ENCODE measurements around the gene ADCY1. TPM values are rescaled to one million over a fixed set of nuclear protein-coding genes. Genes with fewer than 3 reads are reported as not detected.
A peak's percentile ranks its signal among the peaks of the same experiment; 100 is the strongest.

ADCY1 gene
- total RNA-seq, 1 donor from 2014 or later = 0.05 TPM

DNA sequence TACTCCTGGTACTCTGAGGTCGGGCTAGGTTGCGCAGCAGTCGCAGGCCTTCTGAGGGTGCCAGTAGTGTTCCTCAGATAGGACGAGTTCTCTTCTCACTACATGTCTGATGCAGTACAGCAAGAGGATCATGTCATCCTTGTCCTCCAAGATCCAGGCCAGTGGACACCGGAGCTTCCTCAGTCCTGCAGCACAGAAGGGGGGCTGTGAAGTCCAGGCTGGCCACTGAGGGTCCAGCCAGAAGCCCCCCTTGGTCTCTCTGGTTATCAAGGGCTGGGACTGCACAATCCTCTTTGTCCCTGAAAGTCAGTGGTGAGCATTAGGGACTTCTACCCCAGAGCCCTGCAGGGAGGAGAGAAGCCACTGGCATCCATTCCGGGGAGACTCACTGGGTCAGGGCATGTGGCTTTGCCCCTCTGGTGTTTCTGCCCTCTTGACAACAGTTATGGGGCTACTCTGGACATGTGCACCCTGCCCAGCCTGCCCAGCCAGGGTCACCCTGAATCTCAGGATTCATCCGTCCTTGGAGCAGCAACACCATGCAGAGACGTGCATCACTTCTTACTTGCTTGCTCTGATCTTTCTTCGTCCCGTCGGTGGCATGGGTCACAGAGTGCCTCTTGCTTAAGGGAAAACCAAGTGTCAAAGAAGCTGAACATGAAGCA lies 125.7 kb downstream of the ADCY1 start:
- Mint-ChIP-seq H3K27ac (ENCODE audit: unreplicated experiment) (no peak overlapping the region), H3K36me3 (ENCODE audit: unreplicated experiment) (no peaks in the 10 kb centered on the region), H3K4me1 (ENCODE audit: unreplicated experiment) (no peaks in the 10 kb centered on the region), H3K27me3 (ENCODE audit: unreplicated experiment) (peaks cover 15% of the 10 kb centered on the region), H3K4me3 (ENCODE audit: unreplicated experiment) (no peak overlapping the region), H3K9me3 (ENCODE audit: unreplicated experiment) (no peaks in the 10 kb centered on the region)
- no peak for TF ChIP-seq CTCF (IDR thresholded peaks at IDR 0.05)
- peak; percentile 65 for DNase-seq (ENCODE audit: extremely low spot score, unreplicated experiment)

- no peaks in the 10 kb centered on the region for H3K36me3 Mint-ChIP-seq (ENCODE audit: unreplicated experiment)
- no peak overlapping the region for H3K4me3 Mint-ChIP-seq (ENCODE audit: unreplicated experiment)
- peak; percentile 64 for DNase-seq (ENCODE audit: extremely low spot score, unreplicated experiment)
- TF ChIP-seq CTCF (IDR thresholded peaks at IDR 0.05) = no peak
- H3K9me3 Mint-ChIP-seq (ENCODE audit: unreplicated experiment) = no peaks in the 10 kb centered on the region
- H3K27me3 Mint-ChIP-seq (ENCODE audit: unreplicated experiment) = peaks cover 15% of the 10 kb centered on the region
- H3K4me1 Mint-ChIP-seq (ENCODE audit: unreplicated experiment) = no peaks in the 10 kb centered on the region
- no peak overlapping the region for H3K27ac Mint-ChIP-seq (ENCODE audit: unreplicated experiment)
Measured at GRCh38 chr7:45700556-45700955, 126.4 kb downstream of the ADCY1 start.

- Mint-ChIP-seq H3K36me3 (ENCODE audit: unreplicated experiment) (no peaks in the 10 kb centered on the region), H3K27me3 (ENCODE audit: unreplicated experiment) (peaks cover 26% of the 10 kb centered on the region), H3K27ac (ENCODE audit: unreplicated experiment) (no peak overlapping the region), H3K4me3 (ENCODE audit: unreplicated experiment) (no peak overlapping the region), H3K9me3 (ENCODE audit: unreplicated experiment) (no peaks in the 10 kb centered on the region), H3K4me1 (ENCODE audit: unreplicated experiment) (no peaks in the 10 kb centered on the region)
- peak; percentile 79 for DNase-seq (ENCODE audit: extremely low spot score, unreplicated experiment)
- TF ChIP-seq CTCF (IDR thresholded peaks at IDR 0.05) = no peak
Measured at GRCh38 chr7:45701701-45702510, 127.7 kb downstream of the ADCY1 start.

- no peak overlapping the region for H3K4me3 Mint-ChIP-seq (ENCODE audit: unreplicated experiment)
- no peaks in the 10 kb centered on the region for H3K4me1 Mint-ChIP-seq (ENCODE audit: unreplicated experiment)
- peaks cover 31% of the 10 kb centered on the region for H3K27me3 Mint-ChIP-seq (ENCODE audit: unreplicated experiment)
- no peak for TF ChIP-seq CTCF (IDR thresholded peaks at IDR 0.05)
- no peak overlapping the region for H3K27ac Mint-ChIP-seq (ENCODE audit: unreplicated experiment)
- no peaks in the 10 kb centered on the region for H3K9me3 Mint-ChIP-seq (ENCODE audit: unreplicated experiment)
- H3K36me3 Mint-ChIP-seq (ENCODE audit: unreplicated experiment) = no peaks in the 10 kb centered on the region
- DNase-seq (ENCODE audit: extremely low spot score, unreplicated experiment) = peak; percentile 78
Measured at GRCh38 chr7:45702751-45703150, 128.6 kb downstream of the ADCY1 start.

DNA sequence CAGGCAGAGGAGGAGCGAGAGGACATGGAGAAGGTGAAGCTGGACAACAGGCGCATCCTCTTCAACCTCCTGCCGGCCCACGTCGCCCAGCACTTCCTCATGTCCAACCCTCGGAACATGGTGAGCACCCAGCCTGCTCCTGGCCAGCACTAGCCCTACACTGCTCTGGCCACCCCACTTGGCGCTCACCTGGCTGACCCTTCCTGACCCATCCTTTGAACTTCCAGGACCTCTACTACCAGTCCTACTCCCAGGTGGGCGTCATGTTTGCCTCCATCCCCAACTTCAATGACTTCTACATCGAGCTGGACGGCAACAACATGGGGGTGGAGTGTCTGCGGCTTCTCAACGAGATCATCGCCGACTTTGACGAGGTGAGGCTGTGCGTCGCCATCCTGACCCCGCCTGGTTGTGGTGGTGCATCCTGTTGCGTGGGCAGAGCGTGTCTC lies 129.2 kb downstream of the ADCY1 start:
- DNase-seq (ENCODE audit: extremely low spot score, unreplicated experiment) = peak; percentile 74
- peaks cover 37% of the 10 kb centered on the region for H3K27me3 Mint-ChIP-seq (ENCODE audit: unreplicated experiment)
- no peak overlapping the region for H3K27ac Mint-ChIP-seq (ENCODE audit: unreplicated experiment)
- no peaks in the 10 kb centered on the region for H3K9me3 Mint-ChIP-seq (ENCODE audit: unreplicated experiment)
- no peaks in the 10 kb centered on the region for H3K4me1 Mint-ChIP-seq (ENCODE audit: unreplicated experiment)
- H3K4me3 Mint-ChIP-seq (ENCODE audit: unreplicated experiment) = no peak overlapping the region
- TF ChIP-seq CTCF (IDR thresholded peaks at IDR 0.05) = no peak
- no peaks in the 10 kb centered on the region for H3K36me3 Mint-ChIP-seq (ENCODE audit: unreplicated experiment)

Measured in osteocyte (in vitro differentiated cells).